ENCODE measurements around the gene TMEM184A. TPM values are rescaled to one million over a fixed set of nuclear protein-coding genes. Genes with fewer than 3 reads are reported as not detected.

Gene TMEM184A
- total RNA-seq (10 to 100 TPM; 10.6 to 99.4 (median 22.3) TPM), polyA plus RNA-seq (10 to 100 TPM in 1 of 3 donors, 1 to 10 TPM in 2; 3.8 to 36.8 (median 9.1) TPM)
- long read RNA-seq, donor 1, full-length matches to known transcripts, result 2 of 2 reads
- long read RNA-seq, donor 1, partial matches to known transcripts, result 0 of 2 reads
- long read RNA-seq, donor 1, other reads (novel, unspliced or antisense), result 0 of 2 reads
- long read RNA-seq, donor 2, partial matches to known transcripts, result 0 of 2 reads
- long read RNA-seq, donor 2, other reads (novel, unspliced or antisense), result 0 of 2 reads
- long read RNA-seq, donor 3, result 0 reads
- long read RNA-seq, donor 4, result 0 reads
- long read RNA-seq, donor 5, full-length matches to known transcripts, result 1 of 1 reads
- long read RNA-seq, donor 5, partial matches to known transcripts, result 0 of 1 reads
- long read RNA-seq, donor 5, other reads (novel, unspliced or antisense), result 0 of 1 reads
- long read RNA-seq, donor 6, full-length matches to known transcripts, result 5 of 5 reads
- long read RNA-seq, donor 6, partial matches to known transcripts, result 0 of 5 reads
- long read RNA-seq, donor 6, other reads (novel, unspliced or antisense), result 0 of 5 reads
- long read RNA-seq, donor 7, partial matches to known transcripts, result 0 of 1 reads
- long read RNA-seq, donor 7, other reads (novel, unspliced or antisense), result 0 of 1 reads
- long read RNA-seq, donor 8, result 0 reads
- long read RNA-seq, donor 9, partial matches to known transcripts, result 9 of 9 reads
- long read RNA-seq, donor 9, other reads (novel, unspliced or antisense), result 0 of 9 reads
- long read RNA-seq, donor 10, result 0 reads

- H3K27ac ChIP-seq, result peak within 1 kb of the TSS; percentile 78 to 88 (median 82)
- peak within 1 kb of the TSS; percentile 26 to 40 (median 30) for H3K4me3 ChIP-seq
- intact Hi-C loops (cut with DNase I; ENCODE audit: low total_unique reads), result no loop called here
Measured at GRCh38 chr7:1555813-1556543, at the start of gene TMEM184A. Gene TMEM184A, minus strand, starts transcription at chr7:1556205. Its CDS starts 721 bp downstream, at chr7:1555484.

GRCh38 chr7:1604383-1604782 is 48.4 kb upstream of the TMEM184A start:
- Histone ChIP-seq H3K9me3 (no peaks in the 10 kb centered on the region), H3K4me3 (no peak overlapping the region), H3K27ac (no peak overlapping the region), H3K4me1 (no peaks in the 10 kb centered on the region), H3K36me3 (no peaks in the 10 kb centered on the region), H3K27me3 (peaks cover 0 to 91% (median 15%) of the 10 kb centered on the region in 3 donors)
- TF ChIP-seq EP300 (IDR thresholded peaks at IDR 0.05) (no peak), POLR2A (IDR thresholded peaks at IDR 0.05) (no peak), POLR2AphosphoS5 (IDR thresholded peaks at IDR 0.05) (no peak), CTCF (IDR thresholded peaks at IDR 0.05) (no peak)
- DNase-seq, result no peak
- 56 to 64% (median 61%) methylated on average over 2 of the region's 2 CpGs for WGBS, 5 donors
- intact Hi-C loops (cut with DNase I; ENCODE audit: low total_unique reads), result no loop called here

More at GRCh38 chr7:1555813-1556543, at the start of gene TMEM184A:
- TF ChIP-seq POLR2A (IDR thresholded peaks at IDR 0.05) (peak in 1 of 4 donors; percentile 19), CTCF (IDR thresholded peaks at IDR 0.05) (peak in 4 of 7 experiments; percentile 38 to 80 (median 70)), EP300 (IDR thresholded peaks at IDR 0.05) (no peak), POLR2AphosphoS5 (IDR thresholded peaks at IDR 0.05) (peak; percentile 54 to 93 (median 82))
- H3K36me3 ChIP-seq, result no peaks in the 10 kb centered on the region
- peaks cover 0 to 12% (median 0%) of the 10 kb centered on the region in 3 donors for H3K27me3 ChIP-seq
- no peaks in the 10 kb centered on the region for H3K9me3 ChIP-seq
- peak; percentile 95 to 96 for DNase-seq
- 24 to 34% (median 27%) methylated on average over 13 to 23 of the region's 23 CpGs for WGBS, 5 donors
- peaks cover 19 to 60% (median 54%) of the 10 kb centered on the region in 4 donors for H3K4me1 ChIP-seq

- no peaks in the 10 kb centered on the region for H3K4me1 ChIP-seq
- no peak overlapping the region for H3K27ac ChIP-seq
- no peak for DNase-seq
- no peaks in the 10 kb centered on the region for H3K36me3 ChIP-seq
- no peak overlapping the region for H3K4me3 ChIP-seq
- TF ChIP-seq POLR2AphosphoS5 (IDR thresholded peaks at IDR 0.05) (no peak), CTCF (IDR thresholded peaks at IDR 0.05) (no peak), EP300 (IDR thresholded peaks at IDR 0.05) (no peak), POLR2A (IDR thresholded peaks at IDR 0.05) (no peak)
- H3K9me3 ChIP-seq, result no peaks in the 10 kb centered on the region
- peaks cover 0 to 94% (median 15%) of the 10 kb centered on the region in 3 donors for H3K27me3 ChIP-seq
- intact Hi-C loops (cut with DNase I; ENCODE audit: low total_unique reads), result no loop called here
- 77 to 83% (median 80%) methylated on average over 39 to 41 of the region's 41 CpGs for WGBS, 5 donors
Measured at GRCh38 chr7:1603346-1604225, 47.6 kb upstream of the TMEM184A start.
